ENCODE measurements around the gene FBXL20.

DNA sequence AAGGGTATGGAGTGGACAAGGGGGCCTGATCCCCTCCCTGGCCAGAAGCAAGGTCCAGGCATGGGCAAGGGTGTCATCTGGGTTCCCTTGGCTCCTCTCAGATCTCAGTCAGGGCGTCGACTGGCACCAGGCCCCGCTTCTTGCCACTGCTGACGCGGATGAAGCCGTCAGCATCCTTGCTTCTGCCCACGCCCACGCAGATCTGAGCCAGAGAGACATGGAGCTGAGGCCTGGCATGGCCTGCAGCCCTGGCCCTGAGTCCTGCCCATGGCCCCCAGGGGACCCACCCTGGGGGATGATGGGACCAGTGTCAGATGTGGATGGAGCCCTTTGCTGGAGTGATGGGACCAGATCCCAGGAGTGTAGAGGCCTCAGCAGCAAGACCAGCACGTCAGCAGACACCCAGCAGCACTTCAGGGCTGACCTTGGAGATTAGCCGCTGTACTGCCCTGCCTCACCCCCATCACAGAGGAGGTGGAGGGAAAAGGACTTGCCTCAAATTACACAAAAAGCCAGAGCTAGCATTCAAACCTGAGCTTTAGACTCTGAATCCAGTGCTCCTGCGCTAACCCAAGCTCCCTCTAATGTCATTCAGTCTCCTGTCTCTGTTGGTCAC is 189.1 kb downstream of the FBXL20 start:
- no peak for TF ChIP-seq ZNF121 (CRISPR knock-in tag; IDR thresholded peaks at IDR 0.05)
- TF ChIP-seq, protein P1, sequence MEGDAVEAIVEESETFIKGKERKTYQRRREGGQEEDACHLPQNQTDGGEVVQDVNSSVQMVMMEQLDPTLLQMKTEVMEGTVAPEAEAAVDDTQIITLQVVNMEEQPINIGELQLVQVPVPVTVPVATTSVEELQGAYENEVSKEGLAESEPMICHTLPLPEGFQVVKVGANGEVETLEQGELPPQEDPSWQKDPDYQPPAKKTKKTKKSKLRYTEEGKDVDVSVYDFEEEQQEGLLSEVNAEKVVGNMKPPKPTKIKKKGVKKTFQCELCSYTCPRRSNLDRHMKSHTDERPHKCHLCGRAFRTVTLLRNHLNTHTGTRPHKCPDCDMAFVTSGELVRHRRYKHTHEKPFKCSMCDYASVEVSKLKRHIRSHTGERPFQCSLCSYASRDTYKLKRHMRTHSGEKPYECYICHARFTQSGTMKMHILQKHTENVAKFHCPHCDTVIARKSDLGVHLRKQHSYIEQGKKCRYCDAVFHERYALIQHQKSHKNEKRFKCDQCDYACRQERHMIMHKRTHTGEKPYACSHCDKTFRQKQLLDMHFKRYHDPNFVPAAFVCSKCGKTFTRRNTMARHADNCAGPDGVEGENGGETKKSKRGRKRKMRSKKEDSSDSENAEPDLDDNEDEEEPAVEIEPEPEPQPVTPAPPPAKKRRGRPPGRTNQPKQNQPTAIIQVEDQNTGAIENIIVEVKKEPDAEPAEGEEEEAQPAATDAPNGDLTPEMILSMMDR (IDR thresholded peaks at IDR 0.05), result no peak
- TF ChIP-seq NR2C2 (CRISPR knock-in tag; IDR thresholded peaks at IDR 0.05), result no peak
- TF ChIP-seq CREM (CRISPR knock-in tag; IDR thresholded peaks at IDR 0.05), result no peak
- TF ChIP-seq CREB1 (CRISPR knock-in tag; IDR thresholded peaks at IDR 0.05), result no peak
- no peak for TF ChIP-seq FOXK1 (CRISPR knock-in tag; IDR thresholded peaks at IDR 0.05)
- TF ChIP-seq ARID4B (CRISPR knock-in tag; IDR thresholded peaks at IDR 0.05; ENCODE audit: borderline replicate concordance), result no peak
- TF ChIP-seq, protein P2, sequence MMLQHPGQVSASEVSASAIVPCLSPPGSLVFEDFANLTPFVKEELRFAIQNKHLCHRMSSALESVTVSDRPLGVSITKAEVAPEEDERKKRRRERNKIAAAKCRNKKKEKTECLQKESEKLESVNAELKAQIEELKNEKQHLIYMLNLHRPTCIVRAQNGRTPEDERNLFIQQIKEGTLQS (CRISPR knock-in tag; conservative IDR thresholded peaks at IDR 0.05), result no peak
- no peak for TF ChIP-seq ATF1 (CRISPR knock-in tag; IDR thresholded peaks at IDR 0.05)
- TF ChIP-seq, protein P3, sequence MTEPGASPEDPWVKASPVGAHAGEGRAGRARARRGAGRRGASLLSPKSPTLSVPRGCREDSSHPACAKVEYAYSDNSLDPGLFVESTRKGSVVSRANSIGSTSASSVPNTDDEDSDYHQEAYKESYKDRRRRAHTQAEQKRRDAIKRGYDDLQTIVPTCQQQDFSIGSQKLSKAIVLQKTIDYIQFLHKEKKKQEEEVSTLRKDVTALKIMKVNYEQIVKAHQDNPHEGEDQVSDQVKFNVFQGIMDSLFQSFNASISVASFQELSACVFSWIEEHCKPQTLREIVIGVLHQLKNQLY (CRISPR knock-in tag; IDR thresholded peaks at IDR 0.05), result no peak

Data from WTC11 (cell line).